GM12878 (cell line): ENCODE measurements around the gene RNPS1. TPM values are rescaled to one million over a fixed set of nuclear protein-coding genes. Genes with fewer than 3 reads are reported as not detected.

Experiments
- ATAC-seq: fragments of 200-7000 bp; cut with Tn5 transposase; 3 replicates; pipeline ENCODE4 v1.9.1; 2020; ENCODE audit warnings: mild to moderate bottlenecking, moderate library complexity
- BruUV-seq: library from RNA; stranded (reverse); fragments of 400-500 nt; replicated peaks from 2 replicates; lab custom pipeline; 2021; lab: Mats Ljungman, UMichigan
- CTCF ChIA-PET: fragments of 300-600 bp; sonication (Branson Sonifier 250); formaldehyde crosslinking; extraction: SDS; loops from one replicate; lab custom pipeline; 2021; ENCODE audit warnings: inconsistent platforms; lab: Yijun Ruan, JAX
- POLR2A ChIA-PET: fragments of 350-600 bp; formaldehyde crosslinking; extraction: SDS; loops from one replicate; lab custom pipeline; 2021; ENCODE audit warnings: inconsistent platforms; lab: Charles Lee
- RAD21 ChIA-PET: fragments of 300-600 bp; sonication (Branson Sonifier 250); formaldehyde crosslinking; loops from one replicate; lab custom pipeline; 2023; ENCODE audit warnings: antibody characterized with exemption; ENCODE audit not compliant: unreplicated experiment; lab: Charles Lee
- SMC1A ChIA-PET: fragments of 300-600 bp; sonication (Branson Sonifier 250); formaldehyde crosslinking; loops from one replicate; lab custom pipeline; 2023; ENCODE audit not compliant: unreplicated experiment, uncharacterized antibody; lab: Charles Lee
- DNase-seq: peaks from one replicate; pipeline ENCODE4 v3.0.0-alpha.2; 2011; ENCODE audit warnings: low read depth, low spot score
- FAIRE-seq: peaks from 3 replicates; lab custom pipeline; 2011; peaks lifted over from hg19 to GRCh38; lab: Jason Lieb, UNC
- H2AFZ ChIP-seq: 2 replicates; pipeline ENCODE4 v1.6.0; 2011; ENCODE audit warnings: low read depth, low read length, control low read depth; ENCODE audit not compliant: control insufficient read depth
- H3K27ac ChIP-seq: 2 replicates; pipeline ENCODE4 v1.5.1; 2011; ENCODE audit warnings: control low read depth; ENCODE audit not compliant: control insufficient read depth, insufficient read depth
- H3K27me3 ChIP-seq, 2 experiments: replicated peaks in 1 of 2; 2 replicates each; pipeline versions ENCODE4 v1.6.0 to v1.6.1; 2011; ENCODE audit warnings: low read length in 1 of 2; ENCODE audit not compliant: control insufficient read depth in 2 of 2, insufficient read depth in 2 of 2
- H3K36me3 ChIP-seq, 2 experiments: 2 replicates each; pipeline ENCODE4 v1.5.1; 2011; ENCODE audit warnings: low read length in 1 of 2; ENCODE audit not compliant: control insufficient read depth in 2 of 2, insufficient read depth in 2 of 2
- H3K4me1 ChIP-seq: 2 replicates; pipeline ENCODE4 v1.6.1; 2011; ENCODE audit warnings: mild to moderate bottlenecking, low read length, moderate library complexity, mixed read lengths; ENCODE audit not compliant: control insufficient read depth, insufficient read depth
- H3K4me2 ChIP-seq: 2 replicates; pipeline ENCODE4 v1.6.0; 2011; ENCODE audit warnings: control low read depth; ENCODE audit not compliant: control insufficient read depth, insufficient read depth
- H3K4me3 ChIP-seq: fragments of 200-600 bp; sonication (generic); 2 replicates; pipeline ENCODE4 v1.5.1; 2016
- H3K79me2 ChIP-seq: 2 replicates; pipeline ENCODE4 v1.6.0; 2011; ENCODE audit warnings: low read length; ENCODE audit not compliant: control insufficient read depth, insufficient read depth
- H3K9ac ChIP-seq: 2 replicates; pipeline ENCODE4 v1.8.0; 2011; ENCODE audit warnings: low read length, control low read depth, mixed read lengths; ENCODE audit not compliant: control insufficient read depth, insufficient read depth
- H3K9me3 ChIP-seq: replicated peaks from 3 replicates; pipeline ENCODE4 v1.5.1; 2011; ENCODE audit warnings: mild to moderate bottlenecking, low read length; ENCODE audit not compliant: control insufficient read depth, insufficient read depth
- H4K20me1 ChIP-seq: 2 replicates; pipeline ENCODE4 v1.6.0; 2011; ENCODE audit not compliant: control insufficient read depth, insufficient read depth
- EGR1 ChIP-seq, 2 experiments: IDR thresholded peaks; 1 replicate in 1 of 2; 2 replicates in 1 of 2; pipeline ENCODE4 v1.6.1; 2011 to 2012; ENCODE audit warnings: low read depth in 2 of 2, low read length in 2 of 2, borderline replicate concordance in 1 of 2, mild to moderate bottlenecking in 1 of 2, moderate library complexity in 1 of 2
- FOXM1 ChIP-seq: IDR thresholded peaks from 2 replicates; pipeline ENCODE4 v1.6.1; 2012; ENCODE audit warnings: low read depth, mild to moderate bottlenecking, inconsistent platforms, low read length, moderate library complexity
- NR2F1 ChIP-seq: fragments of 450-650 bp; conservative IDR thresholded peaks from 2 replicates; pipeline ENCODE4 v1.6.1; 2017; ENCODE audit warnings: mild to moderate bottlenecking
- POLR2A ChIP-seq: IDR thresholded peaks from 2 replicates; pipeline ENCODE4 v1.6.1; 2011; ENCODE audit warnings: low read depth, mild to moderate bottlenecking, low read length
- SIN3A ChIP-seq: IDR thresholded peaks from 2 replicates; pipeline ENCODE4 v1.6.1; 2012; ENCODE audit warnings: low read depth, low read length, improper control_type of control experiment
- YY1 ChIP-seq: IDR thresholded peaks from 2 replicates; pipeline ENCODE4 v1.6.1; 2011; ENCODE audit warnings: low read depth, mild to moderate bottlenecking, low read length
- WGBS: methylation state at CpG from one replicate; pipeline ENCODE4 v1.1.6; 2016; ENCODE audit warnings: low lambda C conversion rate; ENCODE audit not compliant: insufficient replicate concordance, insufficient coverage; ENCODE audit errors: missing lambda C conversion rate; 5-methylcytosine and 5-hydroxymethylcytosine counted together
- in situ Hi-C: fragments of 300-500 bp; cut with MboI; formaldehyde crosslinking; loops from 9 replicates; pipeline ENCODE4 v1.14.3; 2018; ENCODE audit warnings: mixed read lengths
- intact Hi-C: fragments of 100-400 bp; cut with micrococcal nuclease; formaldehyde crosslinking; loops from one replicate; pipeline ENCODE4 v1.14.2; 2022; ENCODE audit not compliant: unreplicated experiment
- polyA plus RNA-seq, 11 experiments: library from polyadenylated mRNA; depleted of rRNA in 4 of 11; unstranded in 6 of 11; stranded (reverse) in 5 of 11; fragments of >200 nt; fragmentation: Nextera tagmentation in 4 of 11; fragmentation: Illumina TruSeq in 1 of 11; extraction: Ambion mirVana in 4 of 11; extraction: Trizol in 1 of 11; gene quantifications; 1 replicate in 1 of 11; 2 replicates in 10 of 11; pipeline versions ENCODE4 v1.2.1 to v1.2.3, GENCODE V29; 2011 to 2016; ENCODE audit warnings: inconsistent platforms in 2 of 11, missing spikeins in 2 of 11, low read depth in 1 of 11
- total RNA-seq, 4 experiments: library from RNA; depleted of rRNA in 3 of 4; stranded (reverse); fragments of >200 nt in 3 of 4; fragmentation: Illumina TruSeq in 1 of 4; extraction: Trizol in 1 of 4; gene quantifications; 2 replicates each; pipeline versions ENCODE4 v1.2.1 to v1.2.3, GENCODE V29; 2013 to 2021
- TF ChIP-seq, protein P1 (sequence below): fragments of 450-650 bp; IDR thresholded peaks from 2 replicates; pipeline ENCODE4 v1.6.1; 2016; ENCODE audit warnings: mild to moderate bottlenecking
- TF ChIP-seq, protein P2 (sequence below): IDR thresholded peaks from 2 replicates; pipeline ENCODE4 v1.6.1; 2011; ENCODE audit warnings: mild to moderate bottlenecking, low read depth, low read length, moderate library complexity; ENCODE audit not compliant: insufficient replicate concordance

The RNPS1 gene
- total and polyA plus RNA-seq, 10 of the 15 experiments (the other 5 are each of a cell fraction or from before 2014, with no cell fraction given), result 38.2 to 359 (median 188) TPM

DNA sequence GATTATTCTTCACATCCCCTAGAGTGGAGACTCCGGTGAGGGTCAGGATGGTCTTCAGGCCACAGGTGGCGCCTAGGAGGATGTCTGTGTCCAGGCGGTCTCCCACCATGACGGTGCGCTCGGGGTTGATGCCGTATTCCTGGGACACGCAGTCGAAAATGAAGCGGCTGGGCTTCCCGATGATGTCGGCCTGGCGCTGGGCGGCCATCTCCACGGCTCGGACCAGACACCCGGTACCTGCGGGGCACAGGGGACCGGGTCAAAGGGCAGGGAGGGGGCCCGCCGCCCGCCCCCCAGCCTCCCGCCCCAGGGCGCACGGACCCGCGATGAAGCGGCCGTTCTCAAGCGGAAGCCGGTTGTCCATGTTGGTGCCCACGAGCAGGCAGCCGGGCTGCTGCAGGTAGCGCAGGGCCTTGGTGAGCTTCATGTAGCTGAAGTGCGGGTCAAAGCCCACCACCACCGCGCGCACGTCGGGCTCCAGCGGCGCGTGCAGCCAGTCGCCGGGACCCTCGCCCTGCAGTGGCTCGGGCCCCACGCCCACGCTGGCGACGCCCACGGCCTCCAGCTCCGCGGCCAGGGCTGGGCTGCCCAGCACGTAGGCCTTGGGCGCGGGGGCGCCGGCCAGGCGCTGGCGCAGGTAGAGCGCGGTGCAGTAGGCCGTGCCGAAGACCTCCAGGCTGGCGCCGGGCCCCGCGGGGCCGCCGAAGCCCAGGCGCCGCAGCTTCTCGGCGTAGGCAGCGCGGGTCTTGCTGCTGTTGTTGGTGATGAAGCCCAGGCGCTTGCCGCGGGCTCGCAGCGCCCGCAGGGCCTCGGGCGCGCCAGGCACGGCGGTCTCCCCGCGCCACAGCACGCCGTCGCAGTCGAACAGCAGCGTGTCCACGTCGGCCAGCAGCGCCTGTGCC, 53.9 kb downstream of the RNPS1 start (continued):
- peak in 1 of 2 experiments; percentile 79; a peak in 1 of 3 replicates for TF ChIP-seq EGR1 (IDR thresholded peaks at IDR 0.05; ENCODE audit: borderline replicate concordance in 1 of 2, low read depth in 2 of 2, low read length in 2 of 2)
- TF ChIP-seq NR2F1, result peak; percentile 18; the same call in 1 of the 2 replicates

DNA sequence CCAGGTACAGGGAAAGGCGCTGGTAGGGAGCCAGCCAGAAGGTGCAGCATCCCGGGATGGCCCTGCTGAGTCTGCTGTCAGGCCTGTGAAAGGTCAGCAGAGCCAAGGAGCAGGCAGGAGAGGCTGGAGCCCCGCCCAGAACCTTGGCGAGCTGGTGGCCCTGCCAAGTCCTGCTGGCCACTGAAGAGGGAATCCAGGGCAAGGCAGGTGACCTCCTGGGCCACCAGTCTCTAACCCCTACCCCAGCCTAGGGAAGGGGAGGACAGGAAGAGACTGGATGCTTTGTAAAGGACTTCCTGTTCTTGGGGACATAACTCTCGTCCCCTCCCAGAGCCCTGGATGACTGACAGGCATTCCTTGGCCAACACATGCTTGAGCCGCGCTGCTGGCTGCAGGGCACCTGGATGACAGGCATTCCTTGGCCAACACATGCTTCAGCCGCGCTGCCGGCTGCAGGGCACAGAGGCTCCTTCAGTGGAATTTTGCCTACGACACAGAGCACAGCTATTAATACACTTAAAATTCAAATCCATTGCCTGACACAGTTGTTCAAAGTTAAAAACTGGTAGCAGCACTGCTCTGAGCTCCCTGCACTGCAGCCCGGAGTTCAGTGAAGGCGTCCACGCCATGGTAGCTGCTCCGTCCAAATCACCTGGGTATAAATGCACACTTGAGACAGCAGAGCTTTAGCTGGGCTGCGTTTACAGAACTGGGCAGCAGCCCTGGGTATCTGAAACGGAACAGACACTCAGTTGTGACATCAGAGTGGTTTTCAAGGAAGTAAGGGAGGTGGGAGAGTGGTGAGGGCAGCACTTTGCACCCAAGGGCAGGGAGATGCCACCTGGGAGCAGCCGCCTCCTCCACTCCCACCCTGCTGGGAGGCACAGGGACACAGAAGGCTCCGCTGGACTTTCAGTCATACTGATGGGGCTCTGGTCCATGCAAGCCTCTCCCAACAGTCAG, 55.3 kb downstream of the RNPS1 start:
- Histone ChIP-seq H4K20me1 (no peaks in the 10 kb centered on the region), H3K9ac (peak overlapping the region; percentile 65), H3K4me2 (peak overlapping the region; percentile 72), H3K4me1 (no peaks in the 10 kb centered on the region), H3K9me3 (no peaks in the 10 kb centered on the region), H3K27me3 (no peaks in the 10 kb centered on the region), H2AFZ (no peak overlapping the region), H3K4me3 (peak overlapping the region; percentile 80), H3K36me3 (peaks cover 4 to 16% of the 10 kb centered on the region in 2 experiments; a peak in 3 of 4 replicates), H3K27ac (no peak overlapping the region), H3K79me2 (peaks cover 18% of the 10 kb centered on the region)
- SMC1A ChIA-PET, result no interaction called here
- WGBS, result 62% methylated on average over 19 of the region's 19 CpGs
- in situ Hi-C loops (no loop called here), intact Hi-C loops (no loop called here)
- BruUV-seq, result TSS peak; percentile 83
- no peak for FAIRE-seq
- RAD21 ChIA-PET, result no interaction called here
- ATAC-seq, result no peak
- POLR2A ChIA-PET, result interaction anchor here (1.1 kb wide), 1 partner anchor 57 kb away, joined by 4 read pairs; the partner anchor contains the start of gene TRAF7
- CTCF ChIA-PET, result interaction anchor here (1.0 kb wide), 1 partner anchor 39 kb away, joined by 3 read pairs; the partner anchor contains the start of gene ECI1
- no peak for DNase-seq
- TF ChIP-seq SIN3A (no peak), FOXM1 (no peak), POLR2A (peak; percentile 50), NR2F1 (no peak), EGR1 (IDR thresholded peaks at IDR 0.05; ENCODE audit: borderline replicate concordance in 1 of 2, low read depth in 2 of 2, low read length in 2 of 2) (no peak), YY1 (no peak)
- TF ChIP-seq, protein P1, sequence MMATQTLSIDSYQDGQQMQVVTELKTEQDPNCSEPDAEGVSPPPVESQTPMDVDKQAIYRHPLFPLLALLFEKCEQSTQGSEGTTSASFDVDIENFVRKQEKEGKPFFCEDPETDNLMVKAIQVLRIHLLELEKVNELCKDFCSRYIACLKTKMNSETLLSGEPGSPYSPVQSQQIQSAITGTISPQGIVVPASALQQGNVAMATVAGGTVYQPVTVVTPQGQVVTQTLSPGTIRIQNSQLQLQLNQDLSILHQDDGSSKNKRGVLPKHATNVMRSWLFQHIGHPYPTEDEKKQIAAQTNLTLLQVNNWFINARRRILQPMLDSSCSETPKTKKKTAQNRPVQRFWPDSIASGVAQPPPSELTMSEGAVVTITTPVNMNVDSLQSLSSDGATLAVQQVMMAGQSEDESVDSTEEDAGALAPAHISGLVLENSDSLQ, result peak; percentile 61
- TF ChIP-seq, protein P2, sequence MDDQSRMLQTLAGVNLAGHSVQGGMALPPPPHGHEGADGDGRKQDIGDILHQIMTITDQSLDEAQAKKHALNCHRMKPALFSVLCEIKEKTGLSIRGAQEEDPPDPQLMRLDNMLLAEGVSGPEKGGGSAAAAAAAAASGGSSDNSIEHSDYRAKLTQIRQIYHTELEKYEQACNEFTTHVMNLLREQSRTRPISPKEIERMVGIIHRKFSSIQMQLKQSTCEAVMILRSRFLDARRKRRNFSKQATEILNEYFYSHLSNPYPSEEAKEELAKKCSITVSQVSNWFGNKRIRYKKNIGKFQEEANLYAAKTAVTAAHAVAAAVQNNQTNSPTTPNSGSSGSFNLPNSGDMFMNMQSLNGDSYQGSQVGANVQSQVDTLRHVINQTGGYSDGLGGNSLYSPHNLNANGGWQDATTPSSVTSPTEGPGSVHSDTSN, result peak; percentile 8
